ENCODE measurements around the gene COMMD8. TPM values are rescaled to one million over a fixed set of nuclear protein-coding genes. Genes with fewer than 3 reads are reported as not detected.

COMMD8 gene
- total RNA-seq (2021): 22.7 and 27.4 TPM in 2 replicates
- Bru-seq, nascent RNA: percentile 72 among the genes with signal in this experiment
- percentile 57 among the genes with signal in this experiment for BruChase-seq, experiment 1, labeled RNA remaining after a 2-hour chase
- percentile 84 among the genes with signal in this experiment for BruChase-seq, experiment 2, labeled RNA remaining after a 6-hour chase
- long read RNA-seq, transcript COMMD8-201 (5 exons, 1,469 nt): major isoform, 119 of 131 reads
- long read RNA-seq, partial matches to known transcripts: 3 of 131 reads
- long read RNA-seq, other reads (novel, unspliced or antisense): 9 of 131 reads

DNA sequence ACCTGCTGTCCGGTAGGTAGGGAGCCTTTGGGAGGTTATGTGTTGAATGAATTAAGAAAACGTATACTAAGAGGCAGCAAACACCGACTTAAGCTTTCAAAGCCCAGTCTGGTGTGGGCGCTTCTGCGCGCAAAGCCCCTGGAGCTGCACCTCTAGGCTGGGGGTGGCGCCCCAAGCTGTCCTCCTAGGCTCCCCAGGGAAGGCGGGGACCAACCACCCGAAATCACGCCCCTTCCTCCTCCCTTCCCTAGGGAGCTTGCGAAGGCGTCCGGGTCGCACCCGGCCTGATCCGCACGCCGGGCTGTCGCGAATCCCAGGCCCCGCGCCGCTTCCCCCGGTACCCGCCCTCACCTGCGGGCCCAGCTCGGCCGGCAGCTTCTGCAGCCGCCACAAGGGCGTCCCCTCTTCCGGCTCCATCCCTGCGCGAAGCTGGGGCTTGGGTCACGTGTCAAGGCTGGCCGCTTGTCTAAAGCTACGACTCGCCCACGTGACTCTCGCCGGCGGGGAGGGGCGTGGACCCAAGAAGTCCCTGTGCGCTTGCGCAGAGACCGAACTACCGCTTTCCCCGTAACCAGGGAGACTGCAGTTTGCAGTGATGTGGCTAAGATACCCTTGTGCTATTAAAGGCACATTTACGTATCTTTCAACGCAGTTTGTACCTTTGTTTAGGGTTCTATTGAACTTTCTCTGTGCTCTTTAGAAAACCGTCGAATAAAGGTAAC, at the start of gene COMMD8:
Gene COMMD8 (minus strand): TSS at position 468 of the 722 bp plus-strand sequence. CDS start 51 bp downstream, at position 417.
- H3K27ac ChIP-seq: peak within 1 kb of the TSS; percentile 32
- DNase-seq: peak; percentile 90 to 93
- H2AFZ ChIP-seq: peak within 1 kb of the TSS; percentile 96
- no peaks in the 10 kb centered on the region for H3K27me3 ChIP-seq (ENCODE audit: insufficient read depth, low read depth)
- no peaks in the 10 kb centered on the region for H3K9me2 ChIP-seq (ENCODE audit: insufficient read depth)
- H3K9me3 ChIP-seq (ENCODE audit: insufficient read depth, low read depth): no peaks in the 10 kb centered on the region
- TF ChIP-seq, protein P1, sequence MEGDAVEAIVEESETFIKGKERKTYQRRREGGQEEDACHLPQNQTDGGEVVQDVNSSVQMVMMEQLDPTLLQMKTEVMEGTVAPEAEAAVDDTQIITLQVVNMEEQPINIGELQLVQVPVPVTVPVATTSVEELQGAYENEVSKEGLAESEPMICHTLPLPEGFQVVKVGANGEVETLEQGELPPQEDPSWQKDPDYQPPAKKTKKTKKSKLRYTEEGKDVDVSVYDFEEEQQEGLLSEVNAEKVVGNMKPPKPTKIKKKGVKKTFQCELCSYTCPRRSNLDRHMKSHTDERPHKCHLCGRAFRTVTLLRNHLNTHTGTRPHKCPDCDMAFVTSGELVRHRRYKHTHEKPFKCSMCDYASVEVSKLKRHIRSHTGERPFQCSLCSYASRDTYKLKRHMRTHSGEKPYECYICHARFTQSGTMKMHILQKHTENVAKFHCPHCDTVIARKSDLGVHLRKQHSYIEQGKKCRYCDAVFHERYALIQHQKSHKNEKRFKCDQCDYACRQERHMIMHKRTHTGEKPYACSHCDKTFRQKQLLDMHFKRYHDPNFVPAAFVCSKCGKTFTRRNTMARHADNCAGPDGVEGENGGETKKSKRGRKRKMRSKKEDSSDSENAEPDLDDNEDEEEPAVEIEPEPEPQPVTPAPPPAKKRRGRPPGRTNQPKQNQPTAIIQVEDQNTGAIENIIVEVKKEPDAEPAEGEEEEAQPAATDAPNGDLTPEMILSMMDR (conservative IDR thresholded peaks at IDR 0.05): no peak
- H3K4me2 ChIP-seq: peak within 1 kb of the TSS; percentile 98
- TSS peak; percentile 31 for BruUV-seq (replicated peaks)
- peaks cover 11% of the 10 kb centered on the region; the same call in 1 of the 2 replicates for H3F3A ChIP-seq (ENCODE audit: insufficient read depth, low read depth)
- H3K79me2 ChIP-seq (ENCODE audit: low read depth): no peaks in the 10 kb centered on the region; the same call in none of the 2 replicates
- ChIA-PET POLR2A (ENCODE audit: unreplicated experiment) (interaction anchor here (0.6 kb wide), 2 partner anchors 18 to 21 kb away, joined by 4 to 5 read pairs; partner anchors contain the start of gene ATP10D), CTCF (interaction anchor here (0.7 kb wide), 1 partner anchor 30 kb away, joined by 5 read pairs; no protein-coding TSS in a partner anchor)
- peaks cover 17% of the 10 kb centered on the region for H3K4me1 ChIP-seq (replicated peaks; ENCODE audit: insufficient read depth)
- H3K36me3 ChIP-seq (ENCODE audit: low read depth): no peaks in the 10 kb centered on the region; the same call in 1 of the 2 replicates
- peak within 1 kb of the TSS; percentile 80 for H3K4me3 ChIP-seq
- intact Hi-C loops (cut with micrococcal nuclease; ENCODE audit: unreplicated experiment): loop anchor here (2.0 kb wide), 3 partner anchors 21 to 101 kb away; partner anchors contain the start of gene ATP10D
- no peaks in the 10 kb centered on the region for H4K20me1 ChIP-seq (ENCODE audit: insufficient read depth)

DNA sequence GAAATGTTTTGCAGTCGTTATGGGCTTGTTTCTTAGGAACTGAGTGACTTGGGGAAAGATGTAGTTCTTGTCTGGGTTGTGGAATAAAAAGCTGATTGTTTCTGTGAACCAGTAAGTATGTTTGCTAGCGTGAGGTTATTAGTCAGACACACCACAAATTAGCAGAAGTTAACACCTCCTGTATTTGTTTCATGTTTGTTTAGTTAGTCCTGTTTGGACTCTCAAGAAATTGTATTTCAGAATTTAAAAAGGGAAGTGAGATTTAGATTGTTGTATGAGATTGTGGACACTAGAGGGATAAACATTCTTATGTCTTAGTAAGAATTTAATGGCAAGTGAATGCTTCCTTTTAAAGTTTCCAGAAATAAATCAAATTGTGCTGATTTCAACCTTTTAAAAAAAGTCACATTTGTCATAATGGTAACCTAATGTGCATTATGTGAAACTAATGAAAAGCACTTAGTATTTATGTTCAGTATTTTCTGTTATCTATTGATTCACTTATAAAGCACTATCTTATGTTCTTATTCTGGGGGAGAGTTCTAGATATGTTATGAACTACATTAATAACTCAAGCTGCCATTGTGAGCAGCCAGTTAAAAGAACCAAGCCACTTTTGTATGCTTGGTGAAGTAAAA, 47.1 kb upstream of the COMMD8 start:
- POLR2A ChIA-PET (ENCODE audit: unreplicated experiment): interaction anchor here (1.1 kb wide), 1 partner anchor 26 kb away, joined by 5 read pairs; the partner anchor contains the start of gene ATP10D
- BruUV-seq (replicated peaks): no TSS peak
- Histone ChIP-seq H4K20me1 (ENCODE audit: insufficient read depth) (no peaks in the 10 kb centered on the region), H3K36me3 (ENCODE audit: low read depth) (peaks cover 6% of the 10 kb centered on the region; the same call in 1 of the 2 replicates), H3F3A (ENCODE audit: insufficient read depth, low read depth) (no peaks in the 10 kb centered on the region), H3K9me3 (ENCODE audit: insufficient read depth, low read depth) (no peaks in the 10 kb centered on the region), H3K4me1 (replicated peaks; ENCODE audit: insufficient read depth) (peaks cover 6% of the 10 kb centered on the region; the same call in 1 of the 2 replicates), H3K4me2 (no peak overlapping the region), H3K9me2 (ENCODE audit: insufficient read depth) (no peaks in the 10 kb centered on the region), H3K4me3 (no peak overlapping the region), H3K27me3 (ENCODE audit: insufficient read depth, low read depth) (no peaks in the 10 kb centered on the region), H3K27ac (peak overlapping the region; percentile 24), H2AFZ (no peak overlapping the region), H3K79me2 (ENCODE audit: low read depth) (no peaks in the 10 kb centered on the region; the same call in 1 of the 2 replicates)
- peak in 1 of 2 experiments; percentile 67 for DNase-seq
- intact Hi-C loops (cut with micrococcal nuclease; ENCODE audit: unreplicated experiment): loop anchor here (2.0 to 5.0 kb wide), 2 partner anchors 24 to 42 kb away; no protein-coding TSS in a partner anchor
- TF ChIP-seq EZH2 (IDR thresholded peaks at IDR 0.05; ENCODE audit: low read depth): no peak
- TF ChIP-seq, protein P1 (conservative IDR thresholded peaks at IDR 0.05): peak; percentile 52; the same call in 1 of the 2 replicates
- CTCF ChIA-PET: no interaction called here

DNA sequence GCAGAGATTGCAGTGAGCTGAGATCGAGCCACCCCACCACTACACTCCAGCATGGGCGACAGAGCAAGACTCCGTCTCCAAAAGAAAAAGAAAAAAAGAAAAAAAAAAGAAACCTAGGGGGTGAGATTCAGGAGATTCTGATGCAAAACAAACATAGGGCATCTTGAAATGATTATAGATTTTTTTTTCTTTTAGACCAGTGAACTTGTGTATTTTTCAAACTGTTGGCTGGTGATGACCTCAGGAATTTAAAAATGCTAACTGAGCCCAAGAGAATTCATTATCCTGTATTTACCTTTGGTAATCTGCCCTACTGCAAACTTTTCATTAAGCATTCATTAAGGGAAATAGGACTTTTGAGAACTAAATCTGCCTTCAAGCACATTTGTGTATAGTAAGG, 42.2 kb upstream of the COMMD8 start:
- TF ChIP-seq, protein P1 (conservative IDR thresholded peaks at IDR 0.05): no peak
- no peak for TF ChIP-seq EZH2 (IDR thresholded peaks at IDR 0.05; ENCODE audit: low read depth)
- no TSS peak for BruUV-seq (replicated peaks)
- Histone ChIP-seq H3K9me3 (ENCODE audit: insufficient read depth, low read depth) (no peaks in the 10 kb centered on the region), H4K20me1 (ENCODE audit: insufficient read depth) (no peaks in the 10 kb centered on the region), H3K4me3 (no peak overlapping the region), H3K79me2 (ENCODE audit: low read depth) (no peaks in the 10 kb centered on the region), H3K4me1 (replicated peaks; ENCODE audit: insufficient read depth) (peaks cover 6% of the 10 kb centered on the region; the same call in 1 of the 2 replicates), H3F3A (ENCODE audit: insufficient read depth, low read depth) (no peaks in the 10 kb centered on the region), H3K4me2 (no peak overlapping the region), H3K36me3 (ENCODE audit: low read depth) (no peaks in the 10 kb centered on the region), H2AFZ (no peak overlapping the region), H3K27ac (no peak overlapping the region), H3K27me3 (ENCODE audit: insufficient read depth, low read depth) (no peaks in the 10 kb centered on the region), H3K9me2 (ENCODE audit: insufficient read depth) (no peaks in the 10 kb centered on the region)
- DNase-seq: no peak
- CTCF ChIA-PET: interaction anchor here (0.5 kb wide), 1 partner anchor 58 kb away, joined by 3 read pairs; no protein-coding TSS in a partner anchor
- POLR2A ChIA-PET (ENCODE audit: unreplicated experiment): no interaction called here
- intact Hi-C loops (cut with micrococcal nuclease; ENCODE audit: unreplicated experiment): no loop called here
